Lower lobe of right lung (tissue), 2 donors: ENCODE results near the gene MCF2L. TPM values are rescaled to one million over a fixed set of nuclear protein-coding genes. Genes with fewer than 3 reads are reported as not detected.
A peak's percentile ranks its signal among the peaks of the same experiment; 100 is the strongest.

Experiments used
- ATAC-seq, 2 donors: fragments of 200-7000 bp; cut with Tn5 transposase; one replicate each; pipeline ENCODE4 v1.9.1; 2020 to 2022; ENCODE audit warnings: mild to moderate bottlenecking in 2 of 2, moderate library complexity in 2 of 2
- DNase-seq: peaks from one replicate; pipeline ENCODE4 v3.0.0-alpha.2; 2020
- H3K27ac ChIP-seq: fragments of 200-600 bp; one replicate; pipeline ENCODE4 v1.8.0; 2022
- H3K27me3 ChIP-seq: fragments of 200-600 bp; one replicate; pipeline ENCODE4 v1.8.0; 2022; ENCODE audit warnings: low read depth
- H3K36me3 ChIP-seq: fragments of 200-600 bp; one replicate; pipeline ENCODE4 v1.8.0; 2022; ENCODE audit warnings: mild to moderate bottlenecking
- H3K4me1 ChIP-seq: fragments of 200-600 bp; one replicate; pipeline ENCODE4 v1.8.0; 2022
- H3K4me3 ChIP-seq: fragments of 200-600 bp; one replicate; pipeline ENCODE4 v1.8.0; 2022; ENCODE audit warnings: mild to moderate bottlenecking
- H3K9me3 ChIP-seq: fragments of 200-600 bp; one replicate; pipeline ENCODE4 v1.8.0; 2022
- intact Hi-C: fragments of 100-400 bp; cut with DNase I; formaldehyde crosslinking; loops from one replicate; pipeline ENCODE4 v1.11.0; 2022
- total RNA-seq: library from RNA; stranded (reverse); fragmentation: NEBNext Ultra II Directional; extraction: Animal tissue kit (Norgen Biotek cat#: 25700); gene quantifications from one replicate; pipeline ENCODE4 v1.2.1, GENCODE V29; 2021
- TF ChIP-seq, protein P1 (sequence below): fragments of 200-600 bp; IDR thresholded peaks from one replicate; pipeline ENCODE4 v1.8.0; 2022; ENCODE audit warnings: antibody characterized with exemption, mild to moderate bottlenecking
- donor health status: DM: no; HTN: yes; CAD: no; lungs with severe emphysema.

Gene MCF2L
- total RNA-seq, 1 donor from 2014 or later: 42.4 TPM

DNA sequence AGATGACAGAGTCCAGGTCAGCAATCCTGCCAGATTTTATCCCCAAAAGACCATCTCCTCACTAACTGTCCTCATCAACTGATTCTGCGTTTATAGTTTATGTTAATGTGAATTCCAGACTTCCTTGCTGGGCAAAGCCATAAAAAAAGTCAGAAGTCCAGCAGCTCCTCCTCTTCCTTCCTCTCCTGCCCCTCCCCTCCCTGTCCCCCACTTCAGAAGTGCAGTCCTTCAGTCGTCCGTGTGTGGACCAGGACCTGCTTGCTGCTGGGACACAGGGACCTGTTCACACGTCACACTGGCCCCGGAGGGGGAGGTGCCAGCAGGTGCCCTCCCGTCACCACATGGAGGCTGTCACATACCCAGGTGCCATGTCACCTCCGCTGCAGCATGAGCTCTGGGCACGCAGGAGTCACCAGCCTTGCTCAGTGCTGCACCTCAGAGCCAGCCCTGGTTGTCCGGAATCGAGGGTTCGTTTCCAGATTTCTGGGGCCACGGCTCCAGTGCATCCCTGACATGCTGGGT lies 4.0 kb upstream of the MCF2L start:
- ATAC-seq (no peak), DNase-seq (no peak)
- intact Hi-C loops: no loop called here
- H3K4me1 ChIP-seq: peaks cover 26% of the 10 kb centered on the region
- peak overlapping the region; percentile 11 for H3K4me3 ChIP-seq
- no peaks in the 10 kb centered on the region for H3K36me3 ChIP-seq
- no peaks in the 10 kb centered on the region for H3K9me3 ChIP-seq
- H3K27me3 ChIP-seq: peaks cover 7% of the 10 kb centered on the region
- peak overlapping the region; percentile 62 for H3K27ac ChIP-seq
- TF ChIP-seq, protein P1, sequence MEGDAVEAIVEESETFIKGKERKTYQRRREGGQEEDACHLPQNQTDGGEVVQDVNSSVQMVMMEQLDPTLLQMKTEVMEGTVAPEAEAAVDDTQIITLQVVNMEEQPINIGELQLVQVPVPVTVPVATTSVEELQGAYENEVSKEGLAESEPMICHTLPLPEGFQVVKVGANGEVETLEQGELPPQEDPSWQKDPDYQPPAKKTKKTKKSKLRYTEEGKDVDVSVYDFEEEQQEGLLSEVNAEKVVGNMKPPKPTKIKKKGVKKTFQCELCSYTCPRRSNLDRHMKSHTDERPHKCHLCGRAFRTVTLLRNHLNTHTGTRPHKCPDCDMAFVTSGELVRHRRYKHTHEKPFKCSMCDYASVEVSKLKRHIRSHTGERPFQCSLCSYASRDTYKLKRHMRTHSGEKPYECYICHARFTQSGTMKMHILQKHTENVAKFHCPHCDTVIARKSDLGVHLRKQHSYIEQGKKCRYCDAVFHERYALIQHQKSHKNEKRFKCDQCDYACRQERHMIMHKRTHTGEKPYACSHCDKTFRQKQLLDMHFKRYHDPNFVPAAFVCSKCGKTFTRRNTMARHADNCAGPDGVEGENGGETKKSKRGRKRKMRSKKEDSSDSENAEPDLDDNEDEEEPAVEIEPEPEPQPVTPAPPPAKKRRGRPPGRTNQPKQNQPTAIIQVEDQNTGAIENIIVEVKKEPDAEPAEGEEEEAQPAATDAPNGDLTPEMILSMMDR: no peak

DNA sequence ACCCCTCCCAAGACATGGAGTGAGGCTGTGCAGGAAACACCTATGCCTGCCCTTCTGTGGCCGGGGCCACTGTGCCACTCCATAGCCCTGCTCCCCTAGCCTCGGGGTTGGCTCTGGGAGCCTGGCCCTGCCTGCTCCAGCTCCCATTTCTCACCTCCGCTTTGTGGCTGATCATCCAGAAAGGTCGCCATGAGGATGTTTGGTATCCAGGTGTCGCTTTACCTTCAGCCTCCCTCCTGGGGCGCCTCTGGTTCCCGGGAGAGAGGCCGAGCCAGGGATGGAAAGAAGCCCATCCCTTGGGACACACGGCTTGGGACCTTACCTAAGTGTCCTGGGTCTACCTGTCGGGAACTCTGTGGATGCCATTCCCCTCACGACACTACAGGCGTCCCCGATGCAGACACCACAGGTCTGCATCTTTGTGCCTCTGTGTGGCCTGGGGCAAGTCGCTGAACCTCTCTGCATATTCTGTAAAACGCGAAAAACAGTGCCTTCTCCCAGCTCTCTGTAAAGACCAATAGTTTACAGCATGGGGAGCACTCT lies 3.4 kb upstream of the MCF2L start:
- H3K27me3 ChIP-seq: peaks cover 7% of the 10 kb centered on the region
- no peak for ATAC-seq
- peak overlapping the region; percentile 62 for H3K27ac ChIP-seq
- peaks cover 20% of the 10 kb centered on the region for H3K4me1 ChIP-seq
- peak; percentile 10 for DNase-seq
- intact Hi-C loops: no loop called here
- H3K9me3 ChIP-seq: no peaks in the 10 kb centered on the region
- TF ChIP-seq, protein P1: no peak
- no peaks in the 10 kb centered on the region for H3K36me3 ChIP-seq
- peak overlapping the region; percentile 11 for H3K4me3 ChIP-seq

DNA sequence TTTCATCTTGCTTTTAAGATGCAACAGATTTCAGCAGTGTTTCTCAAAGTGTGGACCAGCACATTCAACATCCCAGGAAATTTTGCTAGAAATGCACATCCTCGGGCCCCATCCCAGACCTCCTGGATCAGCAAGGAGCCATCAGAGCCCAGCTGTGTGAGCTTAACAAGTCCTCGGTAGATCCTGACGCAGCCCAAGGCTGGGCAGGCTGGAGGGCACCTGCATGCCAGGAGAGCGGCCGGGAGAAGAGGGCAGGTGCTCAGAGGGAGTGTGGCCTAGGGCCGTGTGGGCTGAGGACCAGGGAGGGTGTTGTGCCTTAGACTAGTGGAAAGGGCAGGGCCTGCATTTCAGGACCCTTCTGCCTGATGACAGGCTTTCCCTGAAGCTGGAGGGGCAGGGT lies 2.2 kb upstream of the MCF2L start:
- Histone ChIP-seq H3K4me3 (no peak overlapping the region), H3K36me3 (no peaks in the 10 kb centered on the region), H3K4me1 (peaks cover 19% of the 10 kb centered on the region), H3K27me3 (peaks cover 7% of the 10 kb centered on the region), H3K9me3 (no peaks in the 10 kb centered on the region), H3K27ac (no peak overlapping the region)
- ATAC-seq (no peak), DNase-seq (no peak)
- TF ChIP-seq, protein P1: no peak
- intact Hi-C loops: no loop called here

GRCh38 chr13:112967686-112968379 lies 1.2 kb upstream of the MCF2L start:
- Histone ChIP-seq H3K4me3 (peak overlapping the region; percentile 60), H3K27me3 (peaks cover 7% of the 10 kb centered on the region), H3K9me3 (no peaks in the 10 kb centered on the region), H3K4me1 (peaks cover 19% of the 10 kb centered on the region), H3K36me3 (no peaks in the 10 kb centered on the region), H3K27ac (peak overlapping the region; percentile 79)
- TF ChIP-seq, protein P1: no peak
- intact Hi-C loops: no loop called here
- ATAC-seq: no peak
- no peak for DNase-seq

DNA sequence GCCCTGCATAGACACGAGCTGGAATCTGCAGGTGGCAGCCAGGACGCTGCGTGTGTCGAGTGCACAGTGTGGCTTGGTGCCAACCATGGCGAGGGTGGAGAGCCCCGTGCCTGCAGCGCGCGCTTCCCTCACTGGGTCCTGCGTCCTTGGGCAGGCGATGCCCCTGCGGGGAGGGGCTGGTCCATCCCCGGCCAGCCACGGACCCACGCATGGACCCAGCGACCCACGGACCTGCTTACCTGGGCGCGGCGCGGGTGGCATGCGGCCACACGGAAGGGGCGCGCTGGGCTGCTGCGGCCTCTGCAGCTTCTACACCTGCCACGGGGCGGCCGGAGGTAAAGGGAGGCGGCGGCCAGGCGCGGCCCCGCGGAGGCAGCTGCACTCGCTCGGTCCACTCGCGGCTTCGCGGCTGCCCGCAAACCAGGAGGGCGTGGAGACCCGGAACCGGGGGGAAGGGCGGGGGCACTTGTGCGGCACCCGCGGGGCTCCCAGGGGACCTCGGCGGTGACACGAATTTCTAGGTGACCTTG lies 569 bp upstream of the MCF2L start:
- H3K36me3 ChIP-seq: no peaks in the 10 kb centered on the region
- H3K27me3 ChIP-seq: peaks cover 7% of the 10 kb centered on the region
- H3K27ac ChIP-seq: peak overlapping the region; percentile 79
- H3K4me1 ChIP-seq: peaks cover 19% of the 10 kb centered on the region
- H3K9me3 ChIP-seq: no peaks in the 10 kb centered on the region
- TF ChIP-seq, protein P1: peak; percentile 12
- H3K4me3 ChIP-seq: peak overlapping the region; percentile 60
- DNase-seq (peak; percentile 76), ATAC-seq (peak; percentile 84 to 87)
- intact Hi-C loops: no loop called here
